ENCODE results near the gene CCDC187. TPM values are rescaled to one million over a fixed set of nuclear protein-coding genes. Genes with fewer than 3 reads are reported as not detected.

The CCDC187 gene
- total RNA-seq, 4 donors from 2014 or later, result 0.13 to 0.45 TPM; not detected in 2

GRCh38 chr9:136265561-136266355 is 38.1 kb downstream of the CCDC187 start:
- H3K27ac ChIP-seq, result no peak overlapping the region
- TF ChIP-seq EP300 (IDR thresholded peaks at IDR 0.05) (no peak), POLR2A (IDR thresholded peaks at IDR 0.05) (no peak), POLR2AphosphoS5 (IDR thresholded peaks at IDR 0.05) (no peak), CTCF (IDR thresholded peaks at IDR 0.05) (no peak)
- 68% methylated on average over 6 of the region's 17 CpGs for WGBS
- H3K27me3 ChIP-seq, result peaks cover 4% of the 10 kb centered on the region
- no peaks in the 10 kb centered on the region for H3K36me3 ChIP-seq
- H3K9me3 ChIP-seq, result no peaks in the 10 kb centered on the region
- no peak overlapping the region for H3K4me3 ChIP-seq
- no peak for DNase-seq (ENCODE audit: low spot score in 2 of 2)
- H3K4me1 ChIP-seq, result peaks cover 10% of the 10 kb centered on the region

GRCh38 chr9:136264441-136265405 is 39.2 kb downstream of the CCDC187 start:
- Histone ChIP-seq H3K36me3 (no peaks in the 10 kb centered on the region), H3K4me3 (no peak overlapping the region), H3K27ac (no peak overlapping the region), H3K27me3 (peaks cover 4% of the 10 kb centered on the region), H3K4me1 (peaks cover 10% of the 10 kb centered on the region), H3K9me3 (no peaks in the 10 kb centered on the region)
- DNase-seq (ENCODE audit: low spot score in 2 of 2), result no peak
- WGBS, result 80% methylated on average over 23 of the region's 24 CpGs
- TF ChIP-seq POLR2A (IDR thresholded peaks at IDR 0.05) (no peak), POLR2AphosphoS5 (IDR thresholded peaks at IDR 0.05) (no peak), EP300 (IDR thresholded peaks at IDR 0.05) (no peak), CTCF (IDR thresholded peaks at IDR 0.05) (no peak)

- no peak for DNase-seq (ENCODE audit: low spot score in 2 of 2)
- Histone ChIP-seq H3K27me3 (peaks cover 4% of the 10 kb centered on the region), H3K9me3 (no peaks in the 10 kb centered on the region), H3K4me1 (peaks cover 10% of the 10 kb centered on the region), H3K27ac (no peak overlapping the region), H3K36me3 (no peaks in the 10 kb centered on the region), H3K4me3 (no peak overlapping the region)
- WGBS, result 74% methylated on average over 10 of the region's 19 CpGs
- TF ChIP-seq POLR2AphosphoS5 (IDR thresholded peaks at IDR 0.05) (no peak), CTCF (IDR thresholded peaks at IDR 0.05) (no peak), POLR2A (IDR thresholded peaks at IDR 0.05) (no peak), EP300 (IDR thresholded peaks at IDR 0.05) (no peak)
Observed at GRCh38 chr9:136264031-136264430, 39.9 kb downstream of the CCDC187 start.

GRCh38 chr9:136262671-136263178 is 41.2 kb downstream of the CCDC187 start:
- no peak overlapping the region for H3K27ac ChIP-seq
- no peaks in the 10 kb centered on the region for H3K9me3 ChIP-seq
- 98% methylated on average over 4 of the region's 6 CpGs for WGBS
- no peak for DNase-seq (ENCODE audit: low spot score in 2 of 2)
- TF ChIP-seq EP300 (IDR thresholded peaks at IDR 0.05), result no peak
- H3K4me1 ChIP-seq, result peaks cover 10% of the 10 kb centered on the region
- H3K36me3 ChIP-seq, result no peaks in the 10 kb centered on the region
- no peak overlapping the region for H3K4me3 ChIP-seq
- H3K27me3 ChIP-seq, result peaks cover 9% of the 10 kb centered on the region

GRCh38 chr9:136261686-136262430 is 42.0 kb downstream of the CCDC187 start:
- Histone ChIP-seq H3K4me1 (peaks cover under 1% of the 10 kb centered on the region), H3K27ac (no peak overlapping the region), H3K4me3 (no peak overlapping the region), H3K27me3 (peaks cover 12% of the 10 kb centered on the region), H3K36me3 (no peaks in the 10 kb centered on the region), H3K9me3 (no peaks in the 10 kb centered on the region)
- no peak for TF ChIP-seq EP300 (IDR thresholded peaks at IDR 0.05)
- TF ChIP-seq CTCF (IDR thresholded peaks at IDR 0.05), result no peak
- TF ChIP-seq POLR2A (IDR thresholded peaks at IDR 0.05), result no peak
- TF ChIP-seq POLR2AphosphoS5 (IDR thresholded peaks at IDR 0.05), result no peak
- WGBS, result 92% methylated on average over 5 of the region's 28 CpGs
- no peak for DNase-seq (ENCODE audit: low spot score in 2 of 2)
